ENCODE results near the gene DMTF1. TPM values are rescaled to one million over a fixed set of nuclear protein-coding genes. Genes with fewer than 3 reads are reported as not detected.
"Not testable (repeated sequence)": the region's sequence is repeated elsewhere in the genome, so short reads cannot be mapped to it uniquely, and the experiment has no call there.

DMTF1 gene
- total and polyA plus RNA-seq, 2 donors (not counting 1 experiment from before 2014, with no cell fraction given) = 139 to 235 TPM

- peaks cover 0 to 12% (median 0%) of the 10 kb centered on the region in 3 donors for H3K9me3 ChIP-seq (ENCODE audit: control extremely low read depth in 1 of 3, control insufficient read depth in 2 of 3, insufficient read depth in 1 of 3, low read length in 2 of 3)
- H3K27me3 Mint-ChIP-seq = peaks cover 5% of the 10 kb centered on the region
- ATAC-seq (ENCODE audit: low read depth) (no peak), DNase-seq (no peak)
- ChIA-PET CTCF (interaction anchor here (1.0 to 1.4 kb wide), 4 partner anchors 22 to 307 kb away, joined by 3 to 4 read pairs (median 4); no protein-coding TSS in a partner anchor), POLR2A (no interaction called here)
- H3K27ac Mint-ChIP-seq = no peak overlapping the region
- peaks cover 3% of the 10 kb centered on the region for H3K79me2 ChIP-seq (ENCODE audit: control insufficient read depth, insufficient read depth, low read length)
- no peaks in the 10 kb centered on the region for H3K9me3 Mint-ChIP-seq (ENCODE audit: insufficient read depth)
- intact Hi-C loops (cut with micrococcal nuclease) = no loop called here
- H3K36me3 ChIP-seq (replicated peaks in 1 of 2; ENCODE audit: control extremely low read depth in 1 of 2, control insufficient read depth in 1 of 2, extremely low read depth in 1 of 2, insufficient read depth in 2 of 2, low read length in 1 of 2) = no peaks in the 10 kb centered on the region
- TF ChIP-seq CTCF (IDR thresholded peaks at IDR 0.05) (no peak), EZH2 (IDR thresholded peaks at IDR 0.05; ENCODE audit: borderline replicate concordance, insufficient read depth, low read depth, low read length, poor library complexity, severe bottlenecking) (no peak)
- H3K4me1 Mint-ChIP-seq = peaks cover 2% of the 10 kb centered on the region
- H3K9ac ChIP-seq (ENCODE audit: low read length) = no peak overlapping the region
- no peak overlapping the region for H2AFZ ChIP-seq (ENCODE audit: insufficient read depth, low read depth, low read length, poor library complexity, severe bottlenecking)
- H3K4me3 ChIP-seq (ENCODE audit: control extremely low read depth in 1 of 5, extremely low read depth in 1 of 5, insufficient read depth in 1 of 5, low read depth in 2 of 5, low read length in 4 of 5) = no peak overlapping the region
- no peak overlapping the region for H3K27ac ChIP-seq (ENCODE audit: low read length in 2 of 2)
- H3K4me3 Mint-ChIP-seq = no peak overlapping the region
- H4K20me1 ChIP-seq (ENCODE audit: control insufficient read depth, insufficient read depth, low read length, poor library complexity, severe bottlenecking) = no peaks in the 10 kb centered on the region
- no peak overlapping the region for H3K4me2 ChIP-seq (replicated peaks; ENCODE audit: low read depth, low read length, poor library complexity, severe bottlenecking)
- peaks cover 0 to 2% (median 1%) of the 10 kb centered on the region in 4 experiments for H3K27me3 ChIP-seq (replicated peaks in 1 of 4; ENCODE audit: control extremely low read depth in 1 of 4, control insufficient read depth in 3 of 4, insufficient read depth in 4 of 4, low read length in 3 of 4)
- H3K4me1 ChIP-seq (ENCODE audit: control insufficient read depth in 2 of 2, insufficient read depth in 2 of 2, low read length in 2 of 2) = no peaks in the 10 kb centered on the region
Observed at GRCh38 chr7:87234949-87235348, 82.7 kb downstream of the DMTF1 start.

GRCh38 chr7:87238464-87239051, 86.3 kb downstream of the DMTF1 start:
- H3K36me3 ChIP-seq (replicated peaks in 1 of 2; ENCODE audit: control extremely low read depth in 1 of 2, control insufficient read depth in 1 of 2, extremely low read depth in 1 of 2, insufficient read depth in 2 of 2, low read length in 1 of 2); H3K9ac ChIP-seq (ENCODE audit: low read length); H3K27me3 ChIP-seq (replicated peaks in 1 of 4; ENCODE audit: control extremely low read depth in 1 of 4, control insufficient read depth in 3 of 4, insufficient read depth in 4 of 4, low read length in 3 of 4); H3K27ac ChIP-seq (ENCODE audit: low read length in 2 of 2); intact Hi-C loops (cut with micrococcal nuclease); H3K4me1 ChIP-seq (ENCODE audit: control insufficient read depth in 2 of 2, insufficient read depth in 2 of 2, low read length in 2 of 2); H3K4me1 Mint-ChIP-seq; H2AFZ ChIP-seq (ENCODE audit: insufficient read depth, low read depth, low read length, poor library complexity, severe bottlenecking); H3K4me3 ChIP-seq (ENCODE audit: control extremely low read depth in 1 of 5, extremely low read depth in 1 of 5, insufficient read depth in 1 of 5, low read depth in 2 of 5, low read length in 4 of 5); DNase-seq; H3K79me2 ChIP-seq (ENCODE audit: control insufficient read depth, insufficient read depth, low read length); H4K20me1 ChIP-seq (ENCODE audit: control insufficient read depth, insufficient read depth, low read length, poor library complexity, severe bottlenecking); H3K4me3 Mint-ChIP-seq; H3K9me3 ChIP-seq (ENCODE audit: control extremely low read depth in 1 of 3, control insufficient read depth in 2 of 3, insufficient read depth in 1 of 3, low read length in 2 of 3); ATAC-seq (ENCODE audit: low read depth); H3K27me3 Mint-ChIP-seq; POLR2A ChIA-PET; H3K27ac Mint-ChIP-seq; H3K4me2 ChIP-seq (replicated peaks; ENCODE audit: low read depth, low read length, poor library complexity, severe bottlenecking); H3K9me3 Mint-ChIP-seq (ENCODE audit: insufficient read depth): not testable (repeated sequence)
- 100% methylated on average over 2 of the region's 11 CpGs for WGBS (ENCODE audit: insufficient coverage)
- CTCF ChIA-PET = interaction anchor here (1.3 to 4.6 kb wide), 4 partner anchors 91 to 313 kb away, joined by 4 to 70 read pairs (median 6); no protein-coding TSS in a partner anchor

GRCh38 chr7:87245671-87246070, 93.4 kb downstream of the DMTF1 start:
- H3K27ac Mint-ChIP-seq; H3K4me1 ChIP-seq (ENCODE audit: control insufficient read depth in 2 of 2, insufficient read depth in 2 of 2, low read length in 2 of 2); ATAC-seq (ENCODE audit: low read depth); H3K27ac ChIP-seq (ENCODE audit: low read length in 2 of 2); POLR2A ChIA-PET; H3K4me3 Mint-ChIP-seq; H3K9ac ChIP-seq (ENCODE audit: low read length); intact Hi-C loops (cut with micrococcal nuclease); H3K79me2 ChIP-seq (ENCODE audit: control insufficient read depth, insufficient read depth, low read length); H2AFZ ChIP-seq (ENCODE audit: insufficient read depth, low read depth, low read length, poor library complexity, severe bottlenecking); H3K36me3 ChIP-seq (replicated peaks in 1 of 2; ENCODE audit: control extremely low read depth in 1 of 2, control insufficient read depth in 1 of 2, extremely low read depth in 1 of 2, insufficient read depth in 2 of 2, low read length in 1 of 2); H3K4me1 Mint-ChIP-seq; H3K4me3 ChIP-seq (ENCODE audit: control extremely low read depth in 1 of 5, extremely low read depth in 1 of 5, insufficient read depth in 1 of 5, low read depth in 2 of 5, low read length in 4 of 5); H3K4me2 ChIP-seq (replicated peaks; ENCODE audit: low read depth, low read length, poor library complexity, severe bottlenecking); H4K20me1 ChIP-seq (ENCODE audit: control insufficient read depth, insufficient read depth, low read length, poor library complexity, severe bottlenecking); H3K27me3 ChIP-seq (replicated peaks in 1 of 4; ENCODE audit: control extremely low read depth in 1 of 4, control insufficient read depth in 3 of 4, insufficient read depth in 4 of 4, low read length in 3 of 4); DNase-seq: not testable (repeated sequence)
- CTCF ChIA-PET = interaction anchor here (0.8 kb wide), 1 partner anchor 9 kb away, joined by 3 read pairs; no protein-coding TSS in a partner anchor
- 90% methylated on average over 5 of the region's 5 CpGs for WGBS (ENCODE audit: insufficient coverage)
- Mint-ChIP-seq H3K9me3 (ENCODE audit: insufficient read depth) (peaks cover 12% of the 10 kb centered on the region), H3K27me3 (peaks cover 17% of the 10 kb centered on the region)
- peaks cover 0 to 19% (median 8%) of the 10 kb centered on the region in 3 donors for H3K9me3 ChIP-seq (ENCODE audit: control extremely low read depth in 1 of 3, control insufficient read depth in 2 of 3, insufficient read depth in 1 of 3, low read length in 2 of 3)
